HK-2 (cell line): ENCODE results near the gene PDCD11.
"Not testable (repeated sequence)": the region's sequence is repeated elsewhere in the genome, so short reads cannot be mapped to it uniquely, and the experiment has no call there.

Source experiments
- DNase-seq: peaks from one replicate; pipeline ENCODE4 v3.0.0-alpha.2; 2018; ENCODE audit not compliant: unreplicated experiment

Gene PDCD11

GRCh38 chr10:103416436-103417147, 20.2 kb downstream of the PDCD11 start:
- peak; percentile 24 for DNase-seq

GRCh38 chr10:103417148-103417469, 20.7 kb downstream of the PDCD11 start:
- not testable (repeated sequence) for DNase-seq

GRCh38 chr10:103417601-103418000, 21.2 kb downstream of the PDCD11 start:
- DNase-seq: no peak

GRCh38 chr10:103419101-103419500, 22.7 kb downstream of the PDCD11 start:
- no peak for DNase-seq

- DNase-seq: no peak
These were observed 27.3 kb downstream of the PDCD11 start for GRCh38 chr10:103423748-103424147.

- DNase-seq: no peak
These were observed 31.4 kb downstream of the PDCD11 start for GRCh38 chr10:103427866-103428265.

- DNase-seq: no peak
These were observed 32.7 kb downstream of the PDCD11 start for GRCh38 chr10:103428989-103429643.

GRCh38 chr10:103429647-103430046, 33.2 kb downstream of the PDCD11 start:
- DNase-seq: no peak

GRCh38 chr10:103431902-103432301, 35.5 kb downstream of the PDCD11 start:
- DNase-seq: no peak

- DNase-seq: no peak
These were observed 37.4 kb downstream of the PDCD11 start for GRCh38 chr10:103433858-103434257.

- no peak for DNase-seq
These were observed 43.4 kb downstream of the PDCD11 start for GRCh38 chr10:103439776-103440175.

- no peak for DNase-seq
These were observed 44.0 kb downstream of the PDCD11 start for GRCh38 chr10:103440416-103440815.

GRCh38 chr10:103441206-103441605, 44.8 kb downstream of the PDCD11 start:
- no peak for DNase-seq

GRCh38 chr10:103441611-103442010, 45.2 kb downstream of the PDCD11 start:
- DNase-seq: no peak

GRCh38 chr10:103442031-103442461, 45.6 kb downstream of the PDCD11 start:
- DNase-seq: peak; percentile 58

- no peak for DNase-seq
These were observed 47.2 kb downstream of the PDCD11 start for GRCh38 chr10:103443475-103444185.

GRCh38 chr10:103444478-103444877, 48.1 kb downstream of the PDCD11 start:
- DNase-seq: no peak

GRCh38 chr10:103445366-103445765, 48.9 kb downstream of the PDCD11 start:
- DNase-seq: no peak

- no peak for DNase-seq
These were observed 49.5 kb downstream of the PDCD11 start for GRCh38 chr10:103445767-103446567.

- no peak for DNase-seq
These were observed 50.8 kb downstream of the PDCD11 start for GRCh38 chr10:103447187-103447586.

GRCh38 chr10:103448746-103449145, 52.3 kb downstream of the PDCD11 start:
- DNase-seq: peak; percentile 71
